HCT116 (cell line): ENCODE data around the gene KRT85.

Experiments
- POLR2A ChIP-seq: IDR thresholded peaks from 2 replicates; pipeline ENCODE4 v1.7.0; 2011; ENCODE audit warnings: borderline replicate concordance; ENCODE audit not compliant: insufficient read depth, insufficient read length; ENCODE audit errors: extremely low read depth
- YY1 ChIP-seq: IDR thresholded peaks from 2 replicates; pipeline ENCODE4 v1.6.1; 2011; ENCODE audit warnings: low read length, low read depth, moderate library complexity, mild to moderate bottlenecking; ENCODE audit not compliant: insufficient replicate concordance; ENCODE audit errors: extremely low read depth
- TF ChIP-seq, protein P1 (sequence below), 3 experiments: fragments of 200-600 bp in 1 of 3; sonication (generic) in 1 of 3; IDR thresholded peaks in 2 of 3; conservative IDR thresholded peaks in 1 of 3; 2 replicates each; pipeline ENCODE4 v1.5.1; 2012 to 2017; ENCODE audit warnings: low read depth in 2 of 3, low read length in 2 of 3, antibody characterized with exemption in 1 of 3, borderline replicate concordance in 1 of 3, control low read depth in 1 of 3, mild to moderate bottlenecking in 1 of 3, mixed read lengths in 1 of 3, mixed run types in 1 of 3, moderate library complexity in 1 of 3; ENCODE audit not compliant: insufficient read depth in 1 of 3
- TF ChIP-seq, protein P2 (sequence below): IDR thresholded peaks from 2 replicates; pipeline ENCODE4 v1.6.1; 2012; ENCODE audit warnings: low read depth

DNA sequence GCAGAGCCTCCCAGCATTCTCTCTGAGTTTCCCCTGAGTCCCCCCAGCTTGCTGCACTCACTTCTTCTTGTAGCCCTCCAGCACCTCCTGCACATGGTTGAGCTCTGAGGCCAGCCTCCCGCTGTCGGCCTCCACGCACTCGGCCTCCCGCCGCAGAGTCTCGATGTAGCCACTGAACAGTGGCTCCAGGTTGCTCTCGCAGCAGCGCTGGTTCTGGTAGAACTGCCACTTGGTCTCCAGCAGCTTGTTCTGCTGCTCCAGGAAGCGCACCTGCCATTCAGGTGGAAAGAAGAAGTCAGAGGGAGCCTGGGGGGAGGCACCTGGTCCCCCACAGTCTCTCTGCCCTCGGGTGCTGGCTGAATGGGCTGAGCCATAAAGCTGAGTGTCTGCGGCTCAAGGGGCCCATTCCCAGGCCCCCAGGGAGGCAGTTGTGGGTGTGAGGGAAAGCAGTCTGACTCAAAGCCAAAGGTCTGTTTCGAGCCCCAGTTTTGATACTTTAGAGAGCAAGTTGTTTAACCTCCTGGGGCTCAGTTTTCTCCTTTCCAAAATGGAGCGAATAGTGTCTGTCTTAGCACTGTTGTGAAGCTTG lies 2.3 kb downstream of the KRT85 start:
- TF ChIP-seq, protein P1, sequence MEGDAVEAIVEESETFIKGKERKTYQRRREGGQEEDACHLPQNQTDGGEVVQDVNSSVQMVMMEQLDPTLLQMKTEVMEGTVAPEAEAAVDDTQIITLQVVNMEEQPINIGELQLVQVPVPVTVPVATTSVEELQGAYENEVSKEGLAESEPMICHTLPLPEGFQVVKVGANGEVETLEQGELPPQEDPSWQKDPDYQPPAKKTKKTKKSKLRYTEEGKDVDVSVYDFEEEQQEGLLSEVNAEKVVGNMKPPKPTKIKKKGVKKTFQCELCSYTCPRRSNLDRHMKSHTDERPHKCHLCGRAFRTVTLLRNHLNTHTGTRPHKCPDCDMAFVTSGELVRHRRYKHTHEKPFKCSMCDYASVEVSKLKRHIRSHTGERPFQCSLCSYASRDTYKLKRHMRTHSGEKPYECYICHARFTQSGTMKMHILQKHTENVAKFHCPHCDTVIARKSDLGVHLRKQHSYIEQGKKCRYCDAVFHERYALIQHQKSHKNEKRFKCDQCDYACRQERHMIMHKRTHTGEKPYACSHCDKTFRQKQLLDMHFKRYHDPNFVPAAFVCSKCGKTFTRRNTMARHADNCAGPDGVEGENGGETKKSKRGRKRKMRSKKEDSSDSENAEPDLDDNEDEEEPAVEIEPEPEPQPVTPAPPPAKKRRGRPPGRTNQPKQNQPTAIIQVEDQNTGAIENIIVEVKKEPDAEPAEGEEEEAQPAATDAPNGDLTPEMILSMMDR (IDR thresholded peaks at IDR 0.05 in 2 of 3, conservative IDR thresholded peaks at IDR 0.05 in 1 of 3; ENCODE audit: borderline replicate concordance in 1 of 3, insufficient read depth in 1 of 3, low read depth in 2 of 3, low read length in 2 of 3) = no peak
- TF ChIP-seq YY1 = no peak
- no peak for TF ChIP-seq POLR2A
- TF ChIP-seq, protein P2, sequence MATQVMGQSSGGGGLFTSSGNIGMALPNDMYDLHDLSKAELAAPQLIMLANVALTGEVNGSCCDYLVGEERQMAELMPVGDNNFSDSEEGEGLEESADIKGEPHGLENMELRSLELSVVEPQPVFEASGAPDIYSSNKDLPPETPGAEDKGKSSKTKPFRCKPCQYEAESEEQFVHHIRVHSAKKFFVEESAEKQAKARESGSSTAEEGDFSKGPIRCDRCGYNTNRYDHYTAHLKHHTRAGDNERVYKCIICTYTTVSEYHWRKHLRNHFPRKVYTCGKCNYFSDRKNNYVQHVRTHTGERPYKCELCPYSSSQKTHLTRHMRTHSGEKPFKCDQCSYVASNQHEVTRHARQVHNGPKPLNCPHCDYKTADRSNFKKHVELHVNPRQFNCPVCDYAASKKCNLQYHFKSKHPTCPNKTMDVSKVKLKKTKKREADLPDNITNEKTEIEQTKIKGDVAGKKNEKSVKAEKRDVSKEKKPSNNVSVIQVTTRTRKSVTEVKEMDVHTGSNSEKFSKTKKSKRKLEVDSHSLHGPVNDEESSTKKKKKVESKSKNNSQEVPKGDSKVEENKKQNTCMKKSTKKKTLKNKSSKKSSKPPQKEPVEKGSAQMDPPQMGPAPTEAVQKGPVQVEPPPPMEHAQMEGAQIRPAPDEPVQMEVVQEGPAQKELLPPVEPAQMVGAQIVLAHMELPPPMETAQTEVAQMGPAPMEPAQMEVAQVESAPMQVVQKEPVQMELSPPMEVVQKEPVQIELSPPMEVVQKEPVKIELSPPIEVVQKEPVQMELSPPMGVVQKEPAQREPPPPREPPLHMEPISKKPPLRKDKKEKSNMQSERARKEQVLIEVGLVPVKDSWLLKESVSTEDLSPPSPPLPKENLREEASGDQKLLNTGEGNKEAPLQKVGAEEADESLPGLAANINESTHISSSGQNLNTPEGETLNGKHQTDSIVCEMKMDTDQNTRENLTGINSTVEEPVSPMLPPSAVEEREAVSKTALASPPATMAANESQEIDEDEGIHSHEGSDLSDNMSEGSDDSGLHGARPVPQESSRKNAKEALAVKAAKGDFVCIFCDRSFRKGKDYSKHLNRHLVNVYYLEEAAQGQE = no peak
